Gastrocnemius medialis (tissue), 4 donors: Measurements from ENCODE around the gene HTR4. TPM values are rescaled to one million over a fixed set of nuclear protein-coding genes. Genes with fewer than 3 reads are reported as not detected.

Experiments used
- ATAC-seq, 2 donors: fragments of 150-250 bp; one replicate each; pipeline ENCODE4 v1.9.1; 2016
- DNase-seq, 2 donors: peaks; one replicate each; pipeline ENCODE4 v3.0.0-alpha.2; 2019
- H3K27ac ChIP-seq, 4 donors: fragments of 200-600 bp; sonication (generic); 1 replicate in 1 of 4; 2 replicates in 3 of 4; pipeline ENCODE4 v1.5.1; 2016 to 2018; ENCODE audit warnings: mild to moderate bottlenecking in 2 of 4, moderate library complexity in 1 of 4
- H3K27me3 ChIP-seq, 3 donors: fragments of 200-600 bp; sonication (generic) in 2 of 3; 1 replicate in 1 of 3; 2 replicates in 2 of 3; pipeline versions ENCODE4 v1.5.1 to v1.6.0; 2016 to 2019; ENCODE audit warnings: mild to moderate bottlenecking in 1 of 3, moderate library complexity in 1 of 3
- H3K36me3 ChIP-seq, 2 donors: fragments of 200-600 bp; sonication (generic) in 1 of 2; one replicate each; pipeline ENCODE4 v1.5.1; 2017 to 2018
- H3K4me1 ChIP-seq, 2 donors: fragments of 200-600 bp; sonication (generic) in 1 of 2; one replicate each; pipeline ENCODE4 v1.5.1; 2016 to 2017; ENCODE audit warnings: mild to moderate bottlenecking in 2 of 2
- H3K4me3 ChIP-seq, 4 donors: fragments of 200-600 bp; sonication (generic) in 3 of 4; 1 replicate in 1 of 4; 2 replicates in 3 of 4; pipeline ENCODE4 v1.5.1; 2016 to 2019; ENCODE audit warnings: mild to moderate bottlenecking in 2 of 4
- H3K9me3 ChIP-seq, 3 donors: fragments of 200-600 bp; sonication (generic) in 2 of 3; 1 replicate in 1 of 3; 2 replicates in 2 of 3; pipeline ENCODE4 v1.5.1; 2016 to 2019
- CTCF ChIP-seq, 5 experiments: fragments of 450-650 bp in 3 of 5; fragments of 200-600 bp in 2 of 5; sonication (generic) in 2 of 5; IDR thresholded peaks in 4 of 5; conservative IDR thresholded peaks in 1 of 5; 1 replicate in 4 of 5; 2 replicates in 1 of 5; pipeline ENCODE4 v1.5.1; 2016 to 2019; ENCODE audit warnings: antibody characterized with exemption in 5 of 5, mild to moderate bottlenecking in 3 of 5, moderate library complexity in 3 of 5
- POLR2A ChIP-seq, 2 donors: fragments of 450-650 bp; IDR thresholded peaks; one replicate each; pipeline ENCODE4 v1.6.1; 2017; ENCODE audit warnings: antibody characterized with exemption in 2 of 2, mild to moderate bottlenecking in 2 of 2, moderate library complexity in 2 of 2
- in situ Hi-C, 4 donors: fragments of 200-750 bp; cut with MboI; loops; one replicate each; pipeline versions ENCODE4 v1.15.0 to v1.8.0; 2017; ENCODE audit warnings: low sequenced_read_pairs in 4 of 4
- intact Hi-C: fragments of 100-400 bp; cut with DNase I; formaldehyde crosslinking; loops from one replicate; pipeline ENCODE4 v1.15.1; 2023; ENCODE audit warnings: low total_unique reads
- total RNA-seq, 4 donors: library from RNA; depleted of rRNA; stranded (reverse); fragments of >200 nt; gene quantifications; one replicate each; pipeline versions ENCODE4 v1.1.0 to v1.2.3, GENCODE V29; 2016

Gene HTR4
- under 1 TPM in 2 of 4 donors, not detected in 2; 0.41 to 0.51 TPM for total RNA-seq

- H3K27ac ChIP-seq, result no peak within 1 kb of the TSS
- intact Hi-C loops, result no loop called here
- no peaks in the 10 kb centered on the region for H3K9me3 ChIP-seq
- peak within 1 kb of the TSS in 1 of 4 donors; percentile 2 for H3K4me3 ChIP-seq
- H3K27me3 ChIP-seq, result peaks cover 10 to 21% (median 17%) of the 10 kb centered on the region in 3 donors
- H3K4me1 ChIP-seq, result no peaks in the 10 kb centered on the region
- H3K36me3 ChIP-seq, result no peaks in the 10 kb centered on the region
- ATAC-seq (no peak), DNase-seq (no peak)
- in situ Hi-C loops, result no loop called here
- TF ChIP-seq CTCF (IDR thresholded peaks at IDR 0.05 in 4 of 5, conservative IDR thresholded peaks at IDR 0.05 in 1 of 5), result no peak
- TF ChIP-seq POLR2A (IDR thresholded peaks at IDR 0.05), result no peak
Measured at GRCh38 chr5:148653836-148654781, at the start of gene HTR4. Gene HTR4, minus strand, starts transcription at chr5:148654527. Its CDS starts 17,513 bp downstream, at chr5:148637014.

GRCh38 chr5:148702019-148702596 lies 47.8 kb upstream of the HTR4 start:
- no peak for DNase-seq
- intact Hi-C loops (no loop called here), in situ Hi-C loops (no loop called here)
- H3K4me3 ChIP-seq, result no peak overlapping the region
- H3K36me3 ChIP-seq, result no peaks in the 10 kb centered on the region
- no peaks in the 10 kb centered on the region for H3K4me1 ChIP-seq
- no peak for ATAC-seq
- no peak for TF ChIP-seq POLR2A (IDR thresholded peaks at IDR 0.05)
- no peak for TF ChIP-seq CTCF (IDR thresholded peaks at IDR 0.05 in 4 of 5, conservative IDR thresholded peaks at IDR 0.05 in 1 of 5)
- no peak overlapping the region for H3K27ac ChIP-seq
- H3K27me3 ChIP-seq, result no peaks in the 10 kb centered on the region
- H3K9me3 ChIP-seq, result no peaks in the 10 kb centered on the region

- in situ Hi-C loops, result no loop called here
- Histone ChIP-seq H3K4me3 (no peak overlapping the region), H3K4me1 (no peaks in the 10 kb centered on the region), H3K27me3 (no peaks in the 10 kb centered on the region), H3K36me3 (no peaks in the 10 kb centered on the region), H3K9me3 (no peaks in the 10 kb centered on the region), H3K27ac (no peak overlapping the region)
- ATAC-seq (no peak), DNase-seq (no peak)
- intact Hi-C loops, result no loop called here
- no peak for TF ChIP-seq CTCF (IDR thresholded peaks at IDR 0.05 in 4 of 5, conservative IDR thresholded peaks at IDR 0.05 in 1 of 5)
- TF ChIP-seq POLR2A (IDR thresholded peaks at IDR 0.05), result no peak
Measured at GRCh38 chr5:148699028-148699427, 44.7 kb upstream of the HTR4 start.

GRCh38 chr5:148697809-148698196 lies 43.5 kb upstream of the HTR4 start:
- Histone ChIP-seq H3K27ac (no peak overlapping the region), H3K27me3 (no peaks in the 10 kb centered on the region), H3K4me3 (no peak overlapping the region), H3K9me3 (no peaks in the 10 kb centered on the region), H3K4me1 (no peaks in the 10 kb centered on the region), H3K36me3 (no peaks in the 10 kb centered on the region)
- DNase-seq (no peak), ATAC-seq (no peak)
- intact Hi-C loops (no loop called here), in situ Hi-C loops (no loop called here)
- TF ChIP-seq CTCF (IDR thresholded peaks at IDR 0.05 in 4 of 5, conservative IDR thresholded peaks at IDR 0.05 in 1 of 5) (no peak), POLR2A (IDR thresholded peaks at IDR 0.05) (no peak)
